Measurements from ENCODE around the gene VSIR.

Gene VSIR

DNA sequence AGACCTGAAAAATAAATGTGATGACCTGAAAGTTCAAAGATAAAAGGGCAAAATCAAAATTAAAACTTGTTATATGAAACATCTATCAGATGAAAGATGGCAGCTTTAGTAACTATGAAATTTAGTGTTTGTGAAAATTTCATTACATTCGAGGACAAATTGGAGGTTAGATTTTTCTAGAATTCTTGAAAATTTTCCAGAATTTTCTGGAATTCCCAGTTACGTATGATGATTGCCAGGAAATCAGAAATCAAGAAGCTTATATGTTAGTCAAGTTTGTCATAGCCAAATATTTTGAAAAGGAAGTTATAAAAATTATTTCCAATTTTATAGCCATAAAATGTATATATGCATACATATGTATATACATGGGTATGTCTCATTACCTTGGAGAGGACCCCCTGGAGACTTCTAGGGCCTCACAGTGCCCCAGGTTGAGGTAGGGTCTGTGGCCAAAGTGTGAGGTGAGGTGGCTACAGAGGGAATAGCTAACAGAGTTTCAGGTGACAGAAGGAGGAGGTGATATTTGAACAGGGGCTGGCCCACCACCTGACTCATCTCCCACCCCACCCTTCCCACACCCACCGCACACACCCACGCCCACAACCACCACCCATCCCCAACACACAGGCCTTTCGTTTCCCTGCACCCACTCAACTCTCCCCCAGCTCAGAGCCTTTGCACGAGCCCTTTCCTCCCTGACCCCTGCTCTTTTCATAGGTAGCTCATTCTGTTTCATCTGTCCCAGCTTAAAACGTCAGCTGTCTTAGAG lies 75.2 kb downstream of the VSIR start:
- Histone ChIP-seq H3K27ac (ENCODE audit: low read length) (no peak overlapping the region), H3K9me3 (ENCODE audit: insufficient read depth, low read length) (no peaks in the 10 kb centered on the region), H3K4me3 (ENCODE audit: low read length) (no peak overlapping the region), H3K27me3 (ENCODE audit: low read depth, low read length) (peaks cover 7% of the 10 kb centered on the region; the same call in 1 of the 2 replicates), H3K4me1 (ENCODE audit: low read length) (peaks cover 44% of the 10 kb centered on the region), H3K9ac (ENCODE audit: low read length) (no peak overlapping the region), H3K36me3 (replicated peaks; ENCODE audit: low read depth, low read length) (no peaks in the 10 kb centered on the region), H2AFZ (ENCODE audit: low read depth, low read length) (no peak overlapping the region), H3K4me2 (ENCODE audit: low read length) (no peak overlapping the region), H4K20me1 (ENCODE audit: insufficient read depth, low read length) (no peaks in the 10 kb centered on the region), H3K79me2 (ENCODE audit: low read length) (no peaks in the 10 kb centered on the region)
- no peak for TF ChIP-seq EZH2phosphoT487 (IDR thresholded peaks at IDR 0.05; ENCODE audit: low read depth)
- TF ChIP-seq, protein P1, sequence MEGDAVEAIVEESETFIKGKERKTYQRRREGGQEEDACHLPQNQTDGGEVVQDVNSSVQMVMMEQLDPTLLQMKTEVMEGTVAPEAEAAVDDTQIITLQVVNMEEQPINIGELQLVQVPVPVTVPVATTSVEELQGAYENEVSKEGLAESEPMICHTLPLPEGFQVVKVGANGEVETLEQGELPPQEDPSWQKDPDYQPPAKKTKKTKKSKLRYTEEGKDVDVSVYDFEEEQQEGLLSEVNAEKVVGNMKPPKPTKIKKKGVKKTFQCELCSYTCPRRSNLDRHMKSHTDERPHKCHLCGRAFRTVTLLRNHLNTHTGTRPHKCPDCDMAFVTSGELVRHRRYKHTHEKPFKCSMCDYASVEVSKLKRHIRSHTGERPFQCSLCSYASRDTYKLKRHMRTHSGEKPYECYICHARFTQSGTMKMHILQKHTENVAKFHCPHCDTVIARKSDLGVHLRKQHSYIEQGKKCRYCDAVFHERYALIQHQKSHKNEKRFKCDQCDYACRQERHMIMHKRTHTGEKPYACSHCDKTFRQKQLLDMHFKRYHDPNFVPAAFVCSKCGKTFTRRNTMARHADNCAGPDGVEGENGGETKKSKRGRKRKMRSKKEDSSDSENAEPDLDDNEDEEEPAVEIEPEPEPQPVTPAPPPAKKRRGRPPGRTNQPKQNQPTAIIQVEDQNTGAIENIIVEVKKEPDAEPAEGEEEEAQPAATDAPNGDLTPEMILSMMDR (IDR thresholded peaks at IDR 0.05; ENCODE audit: low read depth, low read length), result no peak
